GM19324 (cell line): ENCODE data around the gene TGFB1I1.
"Not testable (repeated sequence)": the region's sequence is repeated elsewhere in the genome, so short reads cannot be mapped to it uniquely, and the experiment has no call there.

Experiments
- ATAC-seq: cut with Tn5 transposase; IDR thresholded peaks from one replicate; pipeline ENCODE4 v1.9.1; 2021; ENCODE audit warnings: mild to moderate bottlenecking, moderate library complexity; ENCODE audit not compliant: unreplicated experiment, low FRiP score

Gene TGFB1I1

GRCh38 chr16:31471875-31472708, at the start of gene TGFB1I1:
Gene TGFB1I1 (plus strand): TSS chr16:31472152. CDS start chr16:31472189, 37 bp downstream.
- ATAC-seq, result no peak

GRCh38 chr16:31423241-31423640, 48.7 kb upstream of the TGFB1I1 start:
- no peak for ATAC-seq

- ATAC-seq, result no peak
These were observed 48.2 kb upstream of the TGFB1I1 start for GRCh38 chr16:31423801-31424200.

GRCh38 chr16:31427441-31428278, 44.3 kb upstream of the TGFB1I1 start:
- no peak for ATAC-seq

- ATAC-seq, result no peak
These were observed 43.7 kb upstream of the TGFB1I1 start, which contains the start of gene COX6A2 for GRCh38 chr16:31428279-31428597. Gene COX6A2 (minus strand): TSS chr16:31428360. CDS start chr16:31428325, 35 bp downstream.

- ATAC-seq, result no peak
These were observed 43.2 kb upstream of the TGFB1I1 start for GRCh38 chr16:31428638-31429247.

GRCh38 chr16:31429314-31429713, 42.6 kb upstream of the TGFB1I1 start:
- no peak for ATAC-seq

GRCh38 chr16:31429796-31430195, 42.2 kb upstream of the TGFB1I1 start:
- ATAC-seq, result no peak

GRCh38 chr16:31430380-31431052, 41.4 kb upstream of the TGFB1I1 start:
- ATAC-seq, result no peak

GRCh38 chr16:31435341-31436220, 36.4 kb upstream of the TGFB1I1 start:
- no peak for ATAC-seq

GRCh38 chr16:31436221-31437045, 35.5 kb upstream of the TGFB1I1 start:
- no peak for ATAC-seq

- ATAC-seq, result no peak
These were observed 33.5 kb upstream of the TGFB1I1 start for GRCh38 chr16:31438414-31438813.

GRCh38 chr16:31439023-31439422, 32.9 kb upstream of the TGFB1I1 start:
- not testable (repeated sequence) for ATAC-seq

- no peak for ATAC-seq
These were observed 32.4 kb upstream of the TGFB1I1 start for GRCh38 chr16:31439519-31439918.

GRCh38 chr16:31440516-31441184, 31.3 kb upstream of the TGFB1I1 start:
- no peak for ATAC-seq

- ATAC-seq, result no peak
These were observed 30.0 kb upstream of the TGFB1I1 start for GRCh38 chr16:31441956-31442355.

- not testable (repeated sequence) for ATAC-seq
These were observed 26.0 kb upstream of the TGFB1I1 start for GRCh38 chr16:31445931-31446330.

GRCh38 chr16:31451201-31451600, 20.8 kb upstream of the TGFB1I1 start:
- no peak for ATAC-seq
